SHP77 treated with DMSO at 0.1 percent for 48 hours (cell line): ENCODE measurements around the gene MSANTD3.
"Not testable (repeated sequence)": the region's sequence is repeated elsewhere in the genome, so short reads cannot be mapped to it uniquely, and the experiment has no call there.

Experiments used
- DNase-seq: peaks from one replicate; lab custom pipeline; 2025; lab: John Stamatoyannopoulos, UW

MSANTD3 gene

DNA sequence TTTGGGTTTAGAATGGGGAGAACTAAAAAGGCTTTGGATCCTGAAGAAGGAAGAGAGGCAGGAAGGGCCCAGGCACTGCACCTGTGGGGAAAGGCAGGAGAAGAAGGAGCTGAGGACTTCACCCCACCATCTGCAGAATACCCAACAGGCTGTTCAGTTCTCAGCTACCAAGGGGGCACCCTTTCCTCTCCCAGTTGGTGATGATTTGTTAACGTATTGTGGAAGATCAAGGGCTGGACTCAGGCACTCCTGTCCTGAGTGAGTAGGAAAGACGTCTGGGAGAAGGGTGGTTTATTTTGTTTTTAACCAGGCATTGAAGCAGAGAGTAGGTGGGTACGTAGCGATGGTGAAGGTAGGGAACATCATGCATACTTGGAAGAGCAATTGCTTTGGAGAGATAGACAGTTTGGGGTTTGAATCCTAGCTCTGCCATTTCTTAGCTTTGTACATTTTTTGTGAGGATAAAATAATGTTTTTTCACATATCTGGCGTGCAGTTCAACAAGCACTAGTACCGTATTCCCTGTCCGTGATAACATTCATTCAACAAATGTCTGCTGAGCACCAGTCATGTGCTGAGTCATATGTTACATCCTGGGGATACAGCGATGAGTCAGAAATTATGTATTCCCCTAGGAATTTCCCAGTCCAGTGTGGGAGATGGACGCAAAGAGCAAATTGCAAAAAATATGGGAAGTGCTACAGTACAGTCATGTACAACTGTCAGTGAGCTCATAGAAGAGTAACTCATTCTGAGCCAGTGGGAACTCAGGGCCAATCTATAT is 2.1 kb downstream of the MSANTD3 start:
- DNase-seq = no peak

DNA sequence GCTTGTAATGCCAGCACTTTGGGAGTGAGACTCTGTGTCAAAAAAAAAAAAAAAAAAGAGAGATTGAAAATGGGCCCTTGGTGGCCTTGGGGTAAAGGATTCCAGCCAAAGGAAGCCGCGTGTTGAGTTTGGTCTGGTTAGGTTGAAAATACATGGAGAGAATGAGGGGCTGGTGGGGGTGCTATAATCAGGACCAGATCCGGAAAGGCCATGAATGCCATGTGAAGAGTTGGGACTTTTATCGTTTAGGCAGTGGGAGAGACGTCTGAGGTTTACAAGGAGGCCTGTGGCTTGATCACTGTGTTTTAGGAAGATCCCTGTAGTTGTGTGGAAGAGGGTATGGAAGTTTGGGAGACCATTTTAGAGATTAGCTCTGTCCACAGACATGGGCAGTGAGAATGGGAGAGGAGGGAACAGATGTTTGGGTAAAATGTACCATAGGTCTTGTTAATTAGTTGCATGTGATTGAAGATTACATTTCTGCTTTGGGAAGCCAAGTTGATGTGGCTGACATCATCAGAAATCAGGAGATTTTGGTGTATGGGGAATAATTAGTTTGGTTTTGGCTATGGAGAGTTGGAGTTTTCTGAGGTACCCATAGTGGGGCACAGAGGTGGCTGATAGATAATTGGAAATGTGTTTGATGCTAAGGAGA is 3.5 kb downstream of the MSANTD3 start:
- no peak for DNase-seq

DNA sequence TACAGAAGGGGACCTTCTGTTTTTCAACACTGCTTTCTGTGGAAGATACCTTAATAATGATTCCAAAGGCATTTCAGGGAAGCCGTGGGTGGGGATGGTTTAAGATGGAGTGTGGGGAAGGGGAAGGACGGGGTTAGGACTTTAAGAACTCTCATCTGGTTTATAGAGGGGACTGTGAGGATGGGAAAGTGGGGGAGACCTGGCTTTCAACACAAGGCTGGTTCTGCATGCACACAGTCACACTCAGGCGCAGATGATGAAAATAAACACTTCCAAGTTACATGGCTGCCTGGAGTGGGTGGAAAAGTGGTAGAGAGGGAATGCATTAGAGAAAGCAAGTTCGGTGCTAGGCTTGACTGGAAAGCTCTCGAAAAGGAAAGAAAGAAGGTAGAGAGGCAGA is 4.9 kb downstream of the MSANTD3 start:
- no peak for DNase-seq

DNA sequence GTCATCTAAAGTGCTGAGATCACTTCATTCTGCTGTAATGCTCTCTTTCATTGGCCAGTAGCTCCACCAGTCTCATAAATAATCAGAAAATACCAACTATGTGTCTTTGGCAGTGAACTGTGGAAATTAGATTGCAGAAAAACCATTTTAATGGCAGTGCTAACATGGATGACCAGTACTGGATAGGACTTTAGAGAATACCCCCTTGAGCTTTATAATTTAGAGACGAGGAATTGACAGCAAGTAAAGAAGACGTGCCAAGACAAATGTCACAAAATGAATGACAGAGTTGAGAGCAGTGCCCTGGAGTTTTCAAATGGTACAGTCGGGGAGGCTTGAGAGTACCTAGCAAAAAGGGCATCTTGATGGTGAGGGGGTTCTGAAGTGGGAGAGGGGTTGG is 5.8 kb downstream of the MSANTD3 start:
- no peak for DNase-seq

DNA sequence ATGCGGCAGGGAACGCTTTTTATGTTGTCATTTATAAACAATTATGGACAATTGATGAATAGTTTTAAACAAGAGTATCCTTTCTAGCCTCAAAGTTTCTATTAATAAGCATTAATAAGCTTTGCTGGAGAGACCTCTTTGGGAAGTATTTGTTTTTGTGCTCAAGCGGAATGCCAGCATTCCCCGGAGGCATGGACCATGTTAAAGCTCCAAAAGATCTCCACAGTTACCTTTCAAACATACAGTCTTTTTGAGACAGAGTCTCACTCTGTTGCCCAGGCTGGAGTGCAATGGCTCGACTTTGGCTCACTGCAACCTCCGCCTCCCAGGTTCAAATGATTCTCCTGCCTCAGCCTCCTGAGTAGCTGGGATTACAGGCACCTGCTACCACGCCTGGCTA is 9.6 kb downstream of the MSANTD3 start:
- DNase-seq = no peak

DNA sequence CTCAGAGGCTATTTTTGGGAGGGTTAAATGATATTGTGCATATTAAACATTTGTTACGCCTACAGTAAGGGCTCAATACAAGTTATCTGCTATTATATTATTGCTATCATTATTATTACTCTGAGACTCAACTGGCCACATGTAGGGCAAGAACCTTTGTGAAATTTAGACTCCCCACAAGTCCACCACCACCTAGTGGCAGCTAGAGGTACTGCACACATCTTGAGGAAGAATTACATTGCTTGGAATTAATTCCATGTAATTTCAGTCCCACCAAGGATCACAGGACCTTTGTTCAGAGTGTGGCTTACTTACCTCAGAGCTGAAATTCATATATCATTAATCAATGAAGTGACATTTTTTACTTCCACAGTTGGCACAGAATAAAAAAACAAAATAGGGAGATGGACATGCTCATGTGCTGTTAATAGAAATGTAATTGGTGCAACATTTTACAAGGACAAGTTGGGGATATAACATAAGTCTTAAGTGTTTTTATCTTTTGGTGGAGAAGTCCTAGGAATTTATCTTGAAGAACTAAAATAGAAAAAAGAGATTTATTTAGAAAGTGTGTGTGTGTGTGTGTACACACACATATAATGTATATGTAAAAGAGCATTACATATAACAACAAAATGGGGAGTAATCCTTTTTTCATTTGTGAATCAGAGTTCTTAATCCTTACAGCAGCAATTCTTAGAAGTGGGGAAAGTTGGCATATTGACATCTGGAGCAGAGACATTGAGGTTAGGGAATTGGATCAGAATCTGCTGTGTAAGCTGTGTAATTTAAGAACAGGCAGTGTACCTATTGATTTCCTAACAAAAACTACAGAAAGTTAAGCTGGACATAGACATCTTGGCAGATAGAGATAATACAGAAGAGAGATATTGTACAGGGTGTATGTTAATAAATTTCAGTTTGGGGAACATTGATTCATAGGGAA is 11.2 kb downstream of the MSANTD3 start:
- peak; percentile 14 for DNase-seq

DNA sequence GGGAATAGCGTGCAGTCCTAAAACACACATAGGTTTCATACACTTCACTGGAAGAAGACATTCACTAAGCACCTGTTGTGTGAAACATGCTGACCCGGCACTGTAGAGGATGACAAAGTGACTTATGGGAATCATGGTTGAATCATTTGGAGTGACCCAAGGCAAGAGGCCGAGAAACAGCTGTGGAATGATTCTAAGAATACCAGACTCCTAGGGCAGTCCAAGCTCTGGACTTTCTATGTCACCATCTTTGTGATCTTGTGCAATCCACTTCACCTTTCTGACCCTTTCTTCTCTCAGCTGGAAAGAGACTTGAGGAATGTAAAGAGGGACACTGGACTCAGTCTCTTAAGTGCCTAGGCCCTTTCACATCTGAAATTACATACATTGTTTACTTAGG is 13.1 kb downstream of the MSANTD3 start:
- DNase-seq = no peak

DNA sequence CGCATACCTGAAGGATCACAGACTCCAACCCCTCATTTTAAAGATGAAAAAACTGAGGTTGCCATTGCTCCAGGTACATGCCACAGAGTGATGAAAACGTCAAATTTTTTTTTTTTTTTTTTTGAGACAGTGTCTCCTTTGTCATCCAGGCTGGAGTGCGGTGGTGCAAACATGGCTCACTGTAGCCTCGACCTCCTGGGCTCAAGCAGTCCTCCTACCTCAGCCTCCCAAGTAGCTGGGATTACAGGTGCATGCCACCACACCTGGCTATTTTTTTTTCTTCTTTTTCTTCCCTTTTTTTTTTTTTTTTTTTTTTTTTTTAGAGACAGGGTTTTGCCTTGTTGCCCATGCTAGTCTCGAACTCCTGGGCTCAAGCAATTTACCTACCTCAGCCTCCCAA is 13.5 kb downstream of the MSANTD3 start:
- not testable (repeated sequence) for DNase-seq

DNA sequence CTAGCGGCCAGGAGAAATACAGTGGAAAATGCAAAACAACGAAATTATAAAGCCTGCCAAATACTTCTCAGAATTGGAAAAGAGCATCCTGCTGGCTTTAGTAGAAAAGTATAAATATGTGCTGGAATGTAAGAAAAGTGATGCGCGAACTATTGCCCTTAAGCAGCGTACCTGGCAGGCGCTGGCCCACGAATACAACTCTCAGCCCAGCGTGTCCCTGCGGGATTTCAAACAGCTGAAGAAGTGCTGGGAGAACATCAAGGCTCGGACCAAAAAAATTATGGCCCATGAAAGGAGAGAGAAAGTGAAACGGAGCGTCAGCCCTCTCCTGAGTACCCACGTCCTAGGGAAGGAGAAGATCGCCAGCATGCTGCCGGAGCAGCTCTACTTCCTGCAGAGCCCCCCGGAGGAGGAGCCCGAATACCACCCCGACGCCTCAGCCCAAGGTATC is 15.0 kb downstream of the MSANTD3 start:
- DNase-seq = no peak

DNA sequence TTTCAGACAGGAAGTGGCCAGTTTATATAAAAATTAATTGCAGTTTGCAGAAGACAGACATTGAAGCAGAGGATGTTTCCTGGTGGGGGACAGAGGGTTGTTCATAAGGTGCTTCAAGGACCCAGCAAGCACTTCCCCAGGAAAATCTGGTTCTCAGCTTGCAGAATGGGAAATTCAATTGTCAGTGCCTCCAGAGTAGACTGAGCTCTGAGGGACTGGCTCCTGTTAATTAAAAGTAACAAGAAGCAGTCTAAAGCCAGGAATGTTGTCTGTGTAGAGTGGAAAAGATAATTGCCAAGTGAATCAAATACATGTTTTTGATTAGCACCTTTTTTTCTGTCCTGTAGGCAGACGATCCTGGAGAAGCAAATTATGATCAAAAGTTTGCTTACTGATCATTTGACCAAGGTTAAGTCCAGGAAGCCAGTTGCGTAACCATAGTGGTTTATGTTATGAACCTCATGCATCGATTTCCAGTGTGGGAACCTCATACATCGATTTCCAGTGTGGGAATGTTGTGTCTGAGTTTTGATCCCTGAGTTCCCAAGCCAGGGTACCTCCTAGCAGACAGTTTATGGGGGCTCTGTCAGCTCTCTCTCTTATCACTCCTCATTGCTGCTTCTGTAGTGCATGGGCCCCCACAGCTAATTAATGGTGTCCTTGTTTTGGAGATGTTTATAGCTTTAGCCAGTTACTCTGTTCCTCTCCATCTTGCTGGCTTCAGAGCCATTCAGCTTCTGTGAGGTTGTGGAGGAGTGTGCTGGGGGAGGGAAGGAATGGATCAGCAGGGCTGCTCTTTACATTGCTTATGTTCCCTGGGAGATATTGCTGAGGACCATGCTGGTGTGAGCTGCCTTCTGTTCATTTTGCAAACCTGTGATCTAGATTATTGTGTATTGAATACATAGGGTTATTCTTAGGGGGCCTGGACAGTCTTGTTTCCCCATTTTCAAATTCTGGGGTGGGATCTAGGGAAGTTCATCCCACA is 17.1 kb downstream of the MSANTD3 start:
- DNase-seq = no peak

DNA sequence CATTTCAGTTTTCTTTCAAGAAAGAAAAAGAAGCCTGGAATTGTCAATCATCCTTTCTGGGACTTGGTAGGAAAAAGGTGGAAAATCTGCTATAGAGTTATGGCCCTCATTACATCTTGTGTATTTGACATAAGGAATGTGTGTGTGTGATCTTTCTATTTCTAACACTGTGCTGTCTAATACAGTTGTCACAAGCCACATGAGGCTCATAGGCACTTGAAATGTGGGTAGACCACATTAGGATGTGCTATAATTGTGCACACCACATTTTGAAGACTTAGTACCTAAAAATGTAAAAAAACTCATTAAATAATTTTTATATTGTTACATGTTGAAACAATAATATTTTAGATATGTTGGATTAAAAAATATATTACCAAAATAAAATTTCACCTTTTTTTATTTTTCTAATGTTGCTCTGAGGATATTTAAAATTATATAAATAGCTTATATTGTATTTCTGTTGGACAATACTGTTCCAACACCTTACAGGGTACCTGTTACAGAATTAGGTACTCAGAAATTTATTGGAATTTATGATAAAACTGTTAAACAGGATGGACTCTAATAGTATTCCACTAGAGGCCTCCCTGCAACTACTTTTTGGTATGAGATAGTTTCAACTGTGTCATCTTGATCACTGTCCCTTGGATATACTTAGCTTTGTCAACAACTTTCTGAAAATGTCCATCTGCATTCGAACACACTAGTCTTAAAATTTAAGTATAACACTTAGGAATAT is 18.4 kb downstream of the MSANTD3 start:
- DNase-seq = no peak

DNA sequence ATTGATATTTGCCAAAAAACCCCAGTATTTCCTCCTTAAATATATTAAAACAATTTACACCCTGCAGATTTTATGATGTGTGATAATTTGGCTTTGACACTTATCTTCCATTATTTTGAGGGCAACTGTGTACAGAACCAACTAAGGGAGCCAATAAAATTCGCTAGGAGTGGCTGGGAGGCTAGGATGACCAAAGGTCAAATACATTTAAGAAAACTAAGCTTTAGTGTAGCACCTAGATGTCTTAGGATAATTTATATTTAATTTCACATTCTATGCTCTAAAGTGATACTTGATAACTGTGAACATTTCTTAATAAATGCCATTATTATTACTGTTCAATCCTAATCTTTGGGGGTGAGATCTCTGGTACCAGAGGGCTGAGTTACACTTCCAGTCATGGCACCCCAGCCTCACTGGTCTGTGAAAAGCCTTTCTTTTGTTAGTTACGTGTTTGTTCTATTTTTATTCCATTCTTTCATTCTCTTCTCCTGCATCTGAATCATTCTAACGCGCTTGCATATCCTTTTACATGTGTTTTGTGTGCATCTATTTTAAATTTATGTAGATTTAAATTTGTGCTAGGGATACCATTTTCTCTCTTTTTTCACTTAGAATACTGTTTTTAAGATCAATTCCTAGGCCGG is 19.1 kb downstream of the MSANTD3 start:
- no peak for DNase-seq

DNA sequence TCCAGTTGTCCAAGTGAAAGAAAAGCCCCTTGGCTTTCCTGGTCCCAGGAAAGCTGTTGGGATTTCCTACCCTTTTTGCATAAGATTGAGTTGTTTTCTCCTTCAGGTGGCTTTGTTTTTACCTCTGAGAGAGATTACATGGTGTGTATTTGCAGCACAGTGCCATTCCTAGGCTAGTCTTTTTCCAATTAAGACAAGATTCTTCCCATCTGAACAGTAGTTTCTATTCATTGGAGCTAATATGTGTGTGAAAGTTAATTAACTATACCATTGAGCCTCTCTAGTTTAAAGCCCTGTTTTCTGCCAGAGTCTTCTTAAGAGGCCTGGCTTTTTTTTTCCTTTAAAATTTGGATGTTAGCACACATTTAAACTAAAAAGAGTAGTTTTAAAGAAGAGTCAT is 20.1 kb downstream of the MSANTD3 start:
- DNase-seq = no peak

DNA sequence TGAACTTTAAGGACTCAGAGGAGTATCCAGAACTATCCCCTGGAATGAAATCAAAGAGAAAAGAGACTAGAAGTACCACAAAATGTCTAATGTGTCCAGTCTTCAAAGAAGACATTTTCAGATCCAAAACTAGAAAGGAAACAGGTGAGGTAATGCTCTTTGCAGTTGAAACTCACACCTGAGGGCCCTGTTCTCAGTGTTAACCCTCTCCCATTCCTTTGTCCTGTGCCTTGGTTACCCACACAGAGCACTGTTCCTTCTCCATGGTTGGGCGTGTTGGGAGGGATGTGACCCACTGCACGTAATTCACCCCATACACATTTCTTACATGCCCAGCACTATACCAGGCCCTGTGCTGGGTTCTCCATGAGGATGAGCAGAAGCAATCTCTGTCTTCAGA is 21.3 kb downstream of the MSANTD3 start:
- DNase-seq = no peak

DNA sequence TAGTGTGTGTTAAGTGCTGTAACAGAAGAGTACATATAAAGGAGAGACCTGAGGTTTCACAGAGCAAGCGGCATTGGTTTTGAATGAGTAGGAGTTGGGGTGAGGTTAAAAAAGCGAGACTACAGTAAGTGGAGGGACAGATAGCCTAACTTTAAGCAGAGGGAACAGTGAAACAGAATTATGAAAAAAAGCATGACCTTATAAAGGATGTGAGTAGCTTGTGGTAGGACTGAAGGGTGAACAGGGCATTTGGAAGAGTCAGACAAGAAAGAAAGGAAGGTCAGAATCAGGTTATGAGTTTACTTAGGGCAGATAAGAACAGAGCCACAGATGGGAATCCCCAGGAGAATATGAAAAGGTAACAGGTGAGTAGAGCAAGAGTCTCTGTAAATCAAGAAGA is 22.5 kb downstream of the MSANTD3 start:
- no peak for DNase-seq

DNA sequence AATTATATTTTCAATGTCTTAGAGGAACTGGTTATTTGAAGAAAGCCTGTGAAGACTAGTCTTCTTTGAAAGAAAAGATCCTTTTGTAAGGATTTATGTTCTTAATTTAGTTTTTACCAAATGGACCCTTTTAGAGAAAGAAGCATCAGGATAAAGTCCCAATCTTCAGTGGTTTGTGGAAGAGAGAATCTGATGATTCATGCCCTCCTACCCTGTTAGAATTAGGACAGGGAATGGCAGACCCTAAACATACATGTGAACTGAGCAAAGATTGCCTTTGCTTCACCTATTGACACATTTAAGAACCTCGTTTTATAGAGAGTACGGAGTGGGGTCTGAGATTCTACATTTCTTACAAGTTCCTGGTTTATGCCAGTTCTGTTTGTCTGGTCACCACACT is 26.0 kb downstream of the MSANTD3 start:
- DNase-seq = no peak

DNA sequence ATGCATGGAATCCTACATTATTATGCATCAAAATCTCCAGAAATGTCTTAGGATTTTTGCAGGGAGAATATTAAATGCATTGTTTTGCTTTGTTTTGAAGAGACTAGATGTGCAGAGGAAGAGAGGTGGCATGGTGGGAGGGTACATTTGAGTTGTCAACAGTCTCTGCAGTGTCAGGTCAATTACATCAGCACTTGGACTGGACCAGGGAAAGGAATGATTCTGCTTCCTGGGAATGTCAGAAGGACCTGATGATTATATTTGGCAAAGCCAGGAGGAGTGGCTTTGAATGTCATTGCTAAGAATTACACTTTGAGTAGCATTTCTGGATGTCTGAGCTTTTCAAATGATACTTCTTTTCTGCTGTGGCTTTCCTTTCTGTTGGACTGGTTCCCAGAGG is 28.5 kb downstream of the MSANTD3 start:
- DNase-seq = no peak

DNA sequence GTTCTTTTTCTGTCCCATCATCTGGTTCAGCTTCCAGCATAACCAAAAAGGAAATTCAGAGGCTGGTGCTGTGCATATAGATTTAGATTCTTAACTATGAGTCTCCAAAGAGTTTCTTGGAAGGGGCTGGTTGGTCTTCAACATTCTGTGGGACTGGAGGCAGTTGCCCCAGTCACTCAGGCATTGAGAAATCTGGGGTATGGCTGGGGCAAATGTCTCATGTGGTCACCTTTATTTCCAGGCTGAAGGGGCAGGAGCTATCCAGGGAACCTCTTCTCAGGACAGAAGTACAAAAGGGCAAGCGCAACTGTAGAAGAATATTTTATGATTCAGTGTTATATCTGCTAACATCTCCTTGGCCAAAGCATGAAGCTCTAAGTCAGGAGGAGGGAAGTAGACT is 30.6 kb downstream of the MSANTD3 start:
- DNase-seq = no peak

DNA sequence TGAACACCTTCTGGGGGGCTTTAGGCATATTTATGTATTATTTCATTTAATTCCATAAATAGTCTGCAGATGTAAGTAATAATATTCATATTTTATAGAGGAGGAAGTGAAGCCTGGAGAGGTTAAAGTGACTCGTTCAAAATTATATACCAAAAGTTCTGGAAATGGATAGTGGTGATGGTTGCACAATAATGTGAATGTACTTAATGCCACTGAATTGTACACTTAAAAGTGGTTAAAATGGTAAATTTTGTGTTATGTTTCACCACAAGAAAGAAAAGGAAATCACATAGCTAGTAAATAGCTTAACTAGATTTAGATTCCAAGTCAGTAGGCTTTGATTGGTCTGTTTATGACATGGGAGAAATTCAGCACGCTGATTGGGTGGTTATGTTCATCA is 33.0 kb downstream of the MSANTD3 start:
- DNase-seq = no peak

DNA sequence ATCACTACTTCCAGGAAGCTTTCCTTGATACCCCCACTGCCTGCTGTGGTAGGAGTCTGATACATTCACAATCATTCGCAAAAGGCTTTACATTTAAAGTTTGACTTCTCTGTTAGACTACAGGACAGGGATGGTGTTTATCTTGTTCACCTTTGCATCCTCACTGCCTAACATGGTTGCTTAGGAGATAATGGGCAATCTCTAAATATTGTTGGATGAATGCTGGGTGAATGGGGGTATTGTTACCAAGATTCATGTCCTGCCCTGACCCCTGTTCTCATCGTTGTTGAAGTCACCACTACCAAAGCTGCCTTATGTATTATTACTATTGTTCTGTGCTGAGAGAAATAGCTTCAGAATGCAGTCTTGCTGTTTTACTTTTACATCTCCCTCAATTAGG is 38.3 kb downstream of the MSANTD3 start:
- no peak for DNase-seq
